ENCODE data around the gene FLVCR2.

Gene FLVCR2

DNA sequence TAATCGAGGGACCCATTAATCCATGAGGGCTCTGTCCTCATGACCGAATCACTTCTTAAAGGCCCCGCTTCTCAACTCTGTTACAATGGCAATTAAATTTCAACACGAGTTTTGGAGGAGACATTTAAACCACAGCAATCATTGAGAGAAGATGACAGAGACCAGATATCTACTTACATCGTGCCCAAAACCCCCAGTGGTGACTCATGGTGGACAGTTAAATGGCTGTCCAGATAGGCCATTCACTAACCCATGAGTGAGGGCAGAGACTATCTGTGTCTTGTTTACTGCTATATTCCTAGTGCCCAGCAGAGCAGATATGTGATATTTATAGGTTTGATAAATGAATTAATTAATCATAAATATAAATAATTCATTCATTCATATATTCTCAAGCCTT lies 20.0 kb upstream of the FLVCR2 start:
- no peak for DNase-seq (ENCODE audit: low spot score)

DNA sequence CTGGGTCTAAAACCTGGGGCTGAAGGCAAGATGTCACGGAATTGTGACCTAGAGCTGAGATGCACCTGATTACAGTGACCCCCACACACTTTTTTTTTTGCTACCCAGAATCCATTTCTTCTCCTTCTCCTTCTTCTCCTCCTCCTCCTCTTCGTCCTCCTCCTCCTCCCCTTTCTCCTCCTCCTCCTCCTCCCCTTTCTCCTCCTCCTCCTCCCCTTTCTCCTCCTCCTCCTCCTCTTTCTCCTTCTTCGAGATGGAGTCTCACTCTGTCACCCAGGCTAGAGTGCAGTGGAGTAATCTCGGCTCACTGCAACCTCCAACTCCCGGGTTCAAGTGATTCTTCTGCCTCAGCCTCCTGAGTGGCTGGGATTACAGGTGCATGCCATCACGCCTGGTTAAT lies 19.4 kb upstream of the FLVCR2 start:
- no peak for DNase-seq (ENCODE audit: low spot score)

DNA sequence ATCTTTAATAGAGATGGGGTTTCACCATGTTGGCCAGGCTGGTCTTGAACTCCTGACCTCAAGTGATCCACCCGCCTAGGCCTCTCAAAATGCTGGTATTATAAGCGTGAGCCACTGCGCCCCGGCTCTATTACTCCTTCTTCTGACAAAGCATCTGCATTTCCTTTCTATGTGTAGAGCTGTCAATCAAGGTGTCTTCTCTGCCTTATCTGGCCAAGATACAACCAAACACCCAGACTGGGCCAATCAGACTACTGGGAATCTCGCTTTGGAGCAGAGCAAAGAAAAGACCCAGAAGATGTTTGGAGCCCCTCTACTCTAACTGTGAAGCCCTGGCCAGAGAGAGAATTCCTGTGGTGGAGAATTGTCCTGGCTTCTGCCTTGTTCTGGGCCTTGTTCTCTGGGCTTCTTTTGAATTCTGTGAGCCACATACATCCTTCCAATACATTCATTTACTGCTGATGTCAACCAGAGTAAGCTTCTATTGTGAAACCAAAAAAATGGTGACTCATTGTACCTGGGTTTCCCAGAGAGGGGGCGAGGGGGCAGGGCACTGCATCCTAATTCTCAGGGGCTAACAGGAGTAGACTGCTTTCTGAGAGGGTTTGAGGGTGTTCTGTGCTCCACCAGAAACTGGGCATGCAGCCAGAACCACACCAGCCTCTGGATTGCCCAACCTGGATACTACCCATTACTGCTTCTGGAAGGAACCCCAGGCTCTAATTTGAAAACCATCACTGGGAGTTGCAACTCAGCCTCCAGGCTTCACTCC lies 18.8 kb upstream of the FLVCR2 start:
- no peak for DNase-seq (ENCODE audit: low spot score)

DNA sequence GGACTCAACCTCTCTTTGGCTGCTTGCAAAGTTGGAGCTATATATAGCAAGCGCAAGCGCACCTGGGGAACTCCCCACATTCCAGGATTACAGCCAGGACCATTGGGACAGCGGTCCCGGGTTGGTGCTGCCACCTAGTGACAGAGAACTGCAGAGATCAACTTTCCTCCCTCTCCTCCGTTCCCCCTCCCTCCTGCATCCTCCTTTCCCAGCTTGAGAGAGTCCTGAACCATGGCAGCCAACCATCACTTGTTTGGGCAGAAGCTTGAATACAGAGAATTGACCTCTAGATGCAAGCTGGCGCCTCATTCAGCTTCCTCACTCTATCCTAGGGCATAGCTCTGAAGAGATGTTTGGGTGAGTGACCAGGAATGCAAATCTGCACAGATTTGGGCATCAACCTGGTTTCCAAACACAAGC lies 17.4 kb upstream of the FLVCR2 start:
- peak; percentile 79 for DNase-seq (ENCODE audit: low spot score)

DNA sequence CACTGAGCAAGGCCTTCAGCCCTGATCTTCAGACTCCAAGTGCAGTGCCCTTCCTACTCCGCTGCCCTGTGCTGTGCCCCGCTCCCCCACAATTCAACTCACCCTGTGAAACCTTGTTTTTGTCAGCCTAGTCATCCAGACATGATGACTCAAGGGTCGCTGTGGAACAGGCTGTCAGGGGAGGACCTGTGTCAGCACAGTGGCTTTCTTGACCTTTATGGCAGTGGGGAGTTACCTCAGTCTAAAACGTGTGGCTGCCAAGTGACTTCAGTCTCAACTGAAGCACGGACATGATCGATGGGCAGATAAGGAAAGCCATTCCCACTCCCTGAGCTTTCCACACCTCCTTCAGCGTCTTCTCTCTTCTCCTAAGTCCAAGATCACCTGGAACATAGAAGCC lies 16.3 kb upstream of the FLVCR2 start:
- DNase-seq (ENCODE audit: low spot score) = no peak

DNA sequence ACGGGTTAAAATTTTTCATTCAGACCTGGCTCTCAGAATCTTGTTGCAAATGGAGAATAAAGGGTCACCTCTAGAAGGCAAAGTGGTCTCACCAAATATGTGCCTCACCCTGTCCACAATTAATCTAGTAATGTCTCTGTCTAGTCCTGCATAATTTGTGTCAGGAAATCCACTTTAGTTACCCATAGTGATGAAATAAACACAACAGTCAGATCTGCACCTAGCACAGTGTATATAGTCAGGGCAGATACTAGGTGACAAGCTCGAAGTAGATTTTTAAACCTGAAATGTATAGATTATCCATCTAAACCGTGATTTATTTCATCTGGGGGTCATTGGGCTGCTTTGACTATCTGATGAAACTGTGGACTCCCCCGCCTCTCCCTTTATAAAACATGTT lies 15.9 kb upstream of the FLVCR2 start:
- DNase-seq (ENCODE audit: low spot score) = no peak

DNA sequence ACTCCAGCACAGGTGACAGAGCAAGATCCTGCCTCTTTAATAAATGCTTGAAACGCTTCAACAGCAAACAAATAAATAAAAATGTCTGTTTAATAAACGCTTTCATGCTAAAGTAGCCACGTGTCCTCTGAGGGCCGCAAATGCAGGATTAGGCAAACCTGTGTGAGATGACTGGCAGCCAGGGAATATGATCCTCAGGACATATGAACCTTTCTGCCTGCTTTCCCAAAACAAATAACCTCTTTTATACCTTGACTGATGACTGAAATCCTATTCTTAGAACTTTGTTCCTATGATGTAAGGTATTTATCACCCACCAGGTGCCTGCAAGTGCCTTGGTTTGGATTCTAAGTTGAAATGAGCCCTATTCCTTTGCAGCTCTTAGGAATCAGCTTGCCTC lies 14.5 kb upstream of the FLVCR2 start:
- no peak for DNase-seq (ENCODE audit: low spot score)

DNA sequence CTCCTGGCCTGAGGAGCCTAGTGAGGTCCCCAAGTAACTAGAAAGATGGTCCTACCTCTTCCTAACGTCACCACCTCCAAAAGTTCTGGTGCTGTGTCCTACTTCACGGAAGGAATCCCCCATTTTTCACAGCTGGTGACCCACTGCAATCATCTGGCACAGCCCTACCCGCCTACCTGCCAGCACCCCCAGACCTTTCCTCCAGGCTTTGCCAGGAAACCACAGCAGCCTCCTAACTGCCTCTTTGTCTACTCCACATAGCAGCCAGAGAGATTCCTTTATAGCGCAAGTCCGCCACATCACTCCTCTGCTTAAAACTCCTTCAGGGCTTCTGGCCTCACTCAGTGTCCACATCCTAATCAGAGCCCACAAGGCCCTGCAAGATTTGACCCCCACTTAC lies 13.4 kb upstream of the FLVCR2 start:
- no peak for DNase-seq (ENCODE audit: low spot score)

DNA sequence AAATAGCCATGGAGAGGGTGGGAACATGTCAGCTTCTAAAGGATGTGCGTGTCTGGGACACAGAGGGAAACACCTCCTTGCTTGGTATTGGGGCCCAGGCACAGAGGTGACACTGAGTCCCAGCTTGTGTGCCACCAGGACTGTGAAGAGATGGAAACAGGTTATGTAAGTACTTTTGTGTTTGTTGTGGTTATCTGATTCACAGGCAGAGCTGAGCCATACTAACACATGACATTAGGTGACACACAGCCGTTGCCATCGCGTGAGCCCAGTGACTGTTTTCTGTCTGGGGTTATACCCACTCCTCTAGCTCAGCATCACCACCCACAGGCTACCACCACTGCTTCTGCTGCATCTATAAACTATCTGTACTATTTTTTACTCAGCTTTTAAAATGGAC lies 12.1 kb upstream of the FLVCR2 start:
- DNase-seq (ENCODE audit: low spot score) = no peak

DNA sequence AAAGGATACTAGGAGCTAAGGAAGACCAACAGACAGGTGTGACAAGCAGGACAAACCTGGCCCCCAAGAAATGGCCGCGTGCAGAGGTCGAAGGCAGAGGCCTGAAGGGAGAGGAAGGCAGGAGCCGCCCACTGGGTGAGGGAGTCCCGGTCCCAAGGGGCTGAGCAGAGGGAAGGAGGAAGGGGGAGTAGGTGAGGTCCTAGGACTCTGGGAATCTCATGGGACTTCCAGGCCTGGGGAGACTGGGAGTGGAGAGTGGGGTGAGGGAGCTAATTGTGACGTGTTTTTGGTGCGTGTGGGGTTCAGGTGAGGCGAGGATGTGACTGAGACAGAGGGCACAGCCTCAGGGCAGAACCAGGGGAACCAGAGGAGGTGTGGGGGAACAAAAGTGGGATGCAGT lies 11.7 kb upstream of the FLVCR2 start:
- DNase-seq (ENCODE audit: low spot score) = no peak

DNA sequence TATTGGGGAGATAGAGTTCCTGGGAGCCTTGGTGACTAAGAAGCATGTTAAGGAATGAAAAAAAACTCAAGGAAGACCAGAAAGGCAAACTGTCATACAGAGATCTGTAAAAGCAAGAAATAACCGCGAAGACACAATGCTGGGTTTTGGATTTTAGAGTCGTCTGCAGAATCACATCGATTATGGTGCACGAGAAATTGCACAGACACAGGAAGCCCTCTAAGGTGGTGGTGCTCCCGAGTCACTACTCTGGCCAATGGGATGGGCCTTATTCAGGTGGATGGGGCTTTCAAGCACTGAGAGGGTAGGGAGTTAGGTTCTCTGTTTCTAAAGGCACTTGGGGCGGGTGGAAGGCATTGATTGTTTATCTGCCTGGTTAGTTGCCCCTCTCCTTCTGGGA lies 10.3 kb upstream of the FLVCR2 start:
- no peak for DNase-seq (ENCODE audit: low spot score)

DNA sequence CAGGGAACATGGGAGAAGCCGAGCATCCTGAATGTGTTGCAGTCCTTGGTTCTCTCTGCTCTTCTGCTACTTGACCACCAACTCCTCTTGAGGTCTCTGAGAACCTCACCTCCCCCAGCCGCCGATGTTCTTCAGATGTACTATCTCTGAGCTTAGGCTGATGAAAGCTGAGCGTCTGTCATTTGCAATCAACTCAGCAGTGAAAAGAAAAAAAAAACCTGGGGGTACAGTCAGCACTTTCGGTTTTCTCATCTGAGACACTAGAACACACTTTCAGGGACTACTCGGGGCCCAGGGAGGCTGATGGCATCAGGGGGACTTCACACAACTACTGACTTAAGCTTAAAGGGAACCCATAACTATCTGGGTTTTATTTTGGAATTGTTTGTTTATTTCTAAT lies 9.6 kb upstream of the FLVCR2 start:
- DNase-seq (ENCODE audit: low spot score) = no peak

DNA sequence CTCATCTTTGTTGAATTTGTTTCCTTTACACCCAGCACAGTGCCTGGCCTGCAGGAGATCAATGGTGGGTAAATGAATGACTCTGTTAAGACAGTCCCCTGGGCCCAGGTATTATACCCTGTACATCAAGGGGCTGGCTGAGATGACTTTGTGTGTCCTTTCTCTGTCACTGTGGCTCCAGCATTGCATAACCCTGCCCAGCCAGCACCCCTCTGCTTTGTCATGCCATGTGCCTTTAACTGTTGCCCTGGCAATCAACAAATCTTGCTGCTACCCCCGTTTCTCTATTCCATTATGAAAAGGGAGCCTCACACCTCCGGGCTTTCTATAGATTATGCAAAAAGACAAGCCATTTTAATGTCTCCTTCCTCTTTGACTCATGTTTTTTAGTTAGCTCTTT lies 7.6 kb upstream of the FLVCR2 start:
- no peak for DNase-seq (ENCODE audit: low spot score)

DNA sequence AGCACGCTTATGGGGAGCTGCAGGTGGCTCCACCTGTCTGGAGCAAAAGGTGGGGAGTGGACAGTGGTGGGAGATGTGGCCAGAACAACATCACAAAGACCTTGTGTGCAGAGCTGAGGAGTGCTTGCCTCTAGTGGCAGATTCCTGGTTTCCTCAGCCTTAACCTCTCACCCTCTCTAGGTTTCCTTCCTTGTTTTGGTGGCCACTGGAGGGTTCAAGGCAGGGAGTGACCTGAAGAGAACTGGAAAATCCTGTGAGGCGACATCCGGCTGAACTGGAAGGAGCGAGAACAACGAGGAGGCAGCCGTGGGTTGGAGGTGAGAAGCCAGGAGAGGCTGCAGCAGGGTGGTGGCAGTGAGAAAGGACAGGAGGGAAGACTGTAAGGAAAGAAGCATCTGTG lies 6.3 kb upstream of the FLVCR2 start:
- DNase-seq (ENCODE audit: low spot score) = no peak

DNA sequence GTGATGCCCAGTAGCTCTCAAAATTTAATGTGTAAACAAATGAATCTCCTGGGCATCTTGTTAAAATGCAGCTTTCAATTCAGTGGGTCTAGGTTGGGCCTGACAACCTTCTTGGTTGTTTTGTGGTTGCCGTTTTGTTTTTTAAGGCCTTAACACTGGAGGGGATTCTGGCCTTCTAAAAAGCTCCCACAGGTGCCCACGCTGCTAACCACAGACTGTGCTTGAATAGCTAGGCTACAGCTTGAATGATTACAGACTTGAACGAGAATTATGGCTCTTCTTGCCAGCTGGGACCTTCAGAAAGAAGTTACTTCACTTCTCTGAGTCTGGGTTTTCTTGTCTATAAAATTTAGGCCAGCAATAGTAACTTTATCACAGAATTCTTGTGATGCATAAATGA lies 1.3 kb upstream of the FLVCR2 start:
- DNase-seq (ENCODE audit: low spot score) = no peak

DNA sequence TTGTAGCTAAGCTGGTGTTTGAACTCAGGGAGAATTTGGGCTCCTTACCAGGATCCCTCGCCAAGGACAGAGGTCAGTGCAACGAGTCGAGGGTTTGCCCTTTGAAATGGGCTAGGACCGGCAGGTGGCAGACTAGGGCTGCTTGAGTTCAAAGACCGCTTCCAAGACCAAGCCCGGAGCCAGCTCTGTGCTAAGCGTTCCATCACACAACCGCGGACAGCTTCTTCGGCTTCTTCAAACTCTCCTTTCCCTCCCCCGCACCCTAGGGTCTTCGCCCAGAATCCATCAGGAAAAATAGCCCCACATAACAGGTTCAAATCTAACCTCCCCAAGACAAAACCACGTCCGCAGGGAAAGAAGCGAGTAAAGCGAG lies 705 bp upstream of the FLVCR2 start:
- peak; percentile 89 for DNase-seq (ENCODE audit: low spot score)

DNA sequence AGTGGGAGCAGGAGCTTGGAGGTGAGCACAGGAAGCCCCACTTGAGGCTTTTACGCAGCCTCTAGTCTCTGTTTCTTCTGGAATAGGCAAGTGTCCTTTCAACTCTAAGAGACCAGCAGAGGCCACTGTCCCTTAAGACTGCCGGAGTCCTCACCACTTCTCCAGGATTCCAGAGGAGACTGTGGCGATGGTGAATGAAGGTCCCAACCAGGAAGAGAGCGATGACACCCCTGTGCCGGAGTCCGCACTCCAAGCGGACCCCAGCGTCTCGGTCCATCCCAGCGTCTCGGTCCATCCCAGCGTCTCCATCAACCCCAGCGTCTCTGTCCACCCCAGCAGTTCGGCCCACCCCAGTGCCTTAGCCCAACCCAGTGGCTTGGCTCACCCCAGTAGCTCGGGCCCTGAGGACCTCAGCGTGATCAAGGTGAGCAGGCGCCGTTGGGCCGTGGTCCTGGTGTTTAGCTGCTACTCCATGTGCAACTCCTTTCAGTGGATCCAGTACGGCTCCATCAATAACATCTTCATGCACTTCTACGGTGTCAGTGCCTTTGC lies 442 bp downstream of the FLVCR2 start:
- DNase-seq (ENCODE audit: low spot score) = no peak

DNA sequence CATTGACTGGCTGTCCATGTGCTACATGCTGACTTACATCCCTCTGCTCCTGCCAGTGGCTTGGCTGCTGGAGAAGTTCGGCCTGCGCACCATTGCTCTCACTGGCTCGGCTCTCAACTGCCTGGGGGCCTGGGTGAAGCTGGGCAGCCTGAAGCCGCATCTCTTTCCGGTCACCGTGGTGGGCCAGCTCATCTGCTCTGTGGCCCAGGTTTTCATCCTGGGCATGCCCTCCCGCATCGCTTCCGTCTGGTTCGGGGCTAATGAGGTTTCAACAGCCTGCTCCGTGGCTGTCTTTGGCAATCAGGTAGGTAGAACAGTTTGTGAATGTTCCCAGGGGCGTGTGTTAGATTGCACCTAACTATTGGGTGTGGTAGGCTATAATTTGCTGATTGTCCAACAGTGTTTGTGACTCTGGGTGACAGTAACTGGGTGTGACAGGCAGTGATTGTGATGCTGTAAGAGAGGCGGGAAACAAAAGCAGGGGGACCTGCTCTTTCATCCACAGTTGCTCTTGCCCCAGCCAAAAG lies 981 bp downstream of the FLVCR2 start:
- no peak for DNase-seq (ENCODE audit: low spot score)

DNA sequence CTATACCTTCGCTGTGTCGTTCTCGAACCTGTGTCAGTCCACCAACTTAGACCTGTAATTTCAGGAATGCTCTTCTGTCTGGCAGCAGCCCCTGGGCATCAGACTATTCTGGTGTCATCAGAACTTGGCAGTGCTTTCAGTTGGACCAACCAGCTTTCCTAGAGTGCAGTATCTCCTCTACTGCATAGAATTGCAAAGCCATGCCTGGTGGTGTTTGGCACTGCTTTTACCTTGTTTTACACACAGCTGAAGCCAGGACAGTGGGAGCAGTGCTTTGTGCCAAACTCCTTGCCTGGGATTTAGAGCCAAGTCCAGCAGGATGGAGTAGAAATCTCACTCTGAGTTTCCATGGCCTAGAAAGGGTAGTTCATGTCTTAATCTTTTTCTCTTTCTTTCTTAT lies 1.5 kb downstream of the FLVCR2 start:
- DNase-seq (ENCODE audit: low spot score) = no peak

DNA sequence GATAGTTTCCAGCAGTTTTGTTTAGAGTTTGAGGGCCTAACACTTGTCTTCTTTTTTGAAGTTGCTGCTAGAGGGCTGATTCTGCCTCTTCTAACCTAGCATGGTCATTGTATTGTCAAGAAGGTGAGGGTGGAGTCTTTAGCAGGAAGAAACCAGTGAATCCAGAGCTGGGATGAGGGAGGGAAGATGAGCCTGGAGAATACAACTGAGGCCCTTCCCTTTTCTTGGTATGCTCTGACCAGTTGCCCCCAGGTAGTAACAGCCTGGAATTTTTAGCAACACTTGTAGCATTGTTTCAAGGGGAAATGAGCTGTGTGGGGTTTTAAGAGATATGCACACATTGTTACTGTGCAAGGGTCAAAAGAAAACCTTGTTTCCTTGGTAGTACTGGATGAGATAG lies 9.0 kb downstream of the FLVCR2 start:
- no peak for DNase-seq (ENCODE audit: low spot score)

DNA sequence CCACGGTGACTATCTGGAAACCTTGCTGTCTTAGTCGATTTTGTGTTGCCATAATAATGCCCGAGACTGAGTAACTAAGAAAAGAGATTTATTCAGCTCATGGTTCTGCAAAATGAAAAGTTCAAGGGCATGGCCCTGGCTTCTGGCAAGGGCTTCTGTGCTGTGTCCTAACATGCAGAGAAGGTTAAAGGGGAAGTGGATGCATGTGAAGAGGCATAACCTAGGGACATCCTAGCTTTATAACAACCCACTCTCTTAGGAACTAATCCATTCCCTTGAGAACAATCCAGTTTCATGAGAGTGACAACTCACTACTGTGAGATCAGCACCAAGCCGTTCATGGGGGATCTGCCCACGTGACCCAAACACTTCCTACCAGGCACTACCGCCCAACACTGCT lies 11.5 kb downstream of the FLVCR2 start:
- DNase-seq (ENCODE audit: low spot score) = no peak

DNA sequence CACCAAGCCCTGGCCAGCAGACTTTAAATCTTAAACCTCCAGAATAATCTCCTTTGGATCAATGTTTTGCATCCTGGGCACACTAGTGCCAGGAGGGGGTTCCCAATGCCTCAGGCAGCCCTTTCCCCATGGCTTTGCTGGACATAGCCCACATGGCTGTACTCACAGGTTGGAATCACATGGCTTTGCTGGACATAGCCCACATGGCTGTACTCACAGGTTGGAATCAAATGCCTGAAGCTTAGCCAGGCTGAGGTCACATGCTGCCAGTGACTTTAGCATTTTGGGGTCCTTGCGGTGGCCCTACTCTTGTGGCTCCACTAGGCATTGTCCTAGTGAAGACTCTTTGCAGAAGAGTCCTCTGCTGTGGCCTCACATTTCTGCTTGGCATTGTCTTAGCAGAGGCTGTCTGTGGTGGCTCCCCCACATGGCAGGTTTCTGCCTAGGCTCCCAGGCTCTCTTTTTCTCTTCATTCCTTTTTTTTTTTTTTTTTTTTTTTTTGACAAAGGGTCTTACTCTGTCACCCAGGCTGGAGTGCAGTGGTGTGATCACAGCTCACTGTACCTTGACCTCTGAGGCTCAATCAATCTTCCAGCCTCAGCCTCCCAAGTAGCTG lies 13.0 kb downstream of the FLVCR2 start:
- DNase-seq (ENCODE audit: low spot score) = no peak

DNA sequence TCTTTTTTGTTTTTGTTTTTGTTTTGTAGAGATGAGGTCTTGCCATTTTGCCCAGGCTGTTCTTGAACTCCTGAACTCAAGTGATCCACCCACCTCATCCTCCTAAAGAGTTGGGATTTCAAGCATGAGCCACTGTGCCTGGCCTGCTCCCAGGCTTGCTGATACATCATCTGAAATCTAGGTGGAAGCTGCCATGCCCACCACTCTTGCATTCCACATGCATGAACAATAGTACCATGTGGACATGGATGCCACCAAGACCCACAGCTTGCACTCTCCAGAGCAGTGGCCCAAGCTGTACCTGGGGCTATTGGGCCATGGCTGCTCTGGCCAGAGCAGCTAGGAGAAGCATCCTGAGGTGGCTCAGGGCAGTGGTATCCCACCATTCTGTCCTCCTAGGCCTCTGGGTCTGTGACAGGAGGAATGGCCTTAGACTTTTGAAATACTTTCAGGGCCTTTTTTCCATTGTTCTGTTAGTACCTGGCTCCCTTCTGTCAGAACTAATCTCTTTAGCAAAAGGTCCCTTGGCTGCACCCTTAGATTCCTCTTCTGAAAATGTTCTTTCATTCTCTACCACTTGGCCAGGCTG lies 13.7 kb downstream of the FLVCR2 start:
- no peak for DNase-seq (ENCODE audit: low spot score)
